OCI-LY7 (cell line): ENCODE data around the gene ENOX2.

ENCODE experiments used
- EZH2phosphoT487 ChIP-seq: fragments of 200-600 bp; sonication (generic); IDR thresholded peaks from 2 replicates; pipeline ENCODE4 v1.6.1; 2018; ENCODE audit warnings: low read depth, borderline replicate concordance, mild to moderate bottlenecking, mixed run types, antibody characterized with exemption, low read length, moderate library complexity, mixed read lengths
- TF ChIP-seq, protein P1 (sequence below): fragments of 200-600 bp; sonication (generic); conservative IDR thresholded peaks from 2 replicates; pipeline ENCODE4 v1.5.1; 2014; ENCODE audit warnings: mild to moderate bottlenecking, antibody characterized with exemption, low read length, moderate library complexity, mixed read lengths

- TF ChIP-seq, protein P1, sequence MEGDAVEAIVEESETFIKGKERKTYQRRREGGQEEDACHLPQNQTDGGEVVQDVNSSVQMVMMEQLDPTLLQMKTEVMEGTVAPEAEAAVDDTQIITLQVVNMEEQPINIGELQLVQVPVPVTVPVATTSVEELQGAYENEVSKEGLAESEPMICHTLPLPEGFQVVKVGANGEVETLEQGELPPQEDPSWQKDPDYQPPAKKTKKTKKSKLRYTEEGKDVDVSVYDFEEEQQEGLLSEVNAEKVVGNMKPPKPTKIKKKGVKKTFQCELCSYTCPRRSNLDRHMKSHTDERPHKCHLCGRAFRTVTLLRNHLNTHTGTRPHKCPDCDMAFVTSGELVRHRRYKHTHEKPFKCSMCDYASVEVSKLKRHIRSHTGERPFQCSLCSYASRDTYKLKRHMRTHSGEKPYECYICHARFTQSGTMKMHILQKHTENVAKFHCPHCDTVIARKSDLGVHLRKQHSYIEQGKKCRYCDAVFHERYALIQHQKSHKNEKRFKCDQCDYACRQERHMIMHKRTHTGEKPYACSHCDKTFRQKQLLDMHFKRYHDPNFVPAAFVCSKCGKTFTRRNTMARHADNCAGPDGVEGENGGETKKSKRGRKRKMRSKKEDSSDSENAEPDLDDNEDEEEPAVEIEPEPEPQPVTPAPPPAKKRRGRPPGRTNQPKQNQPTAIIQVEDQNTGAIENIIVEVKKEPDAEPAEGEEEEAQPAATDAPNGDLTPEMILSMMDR = no peak
- TF ChIP-seq EZH2phosphoT487 = no peak
Measured at GRCh38 chrX:130654409-130654950, 248.5 kb downstream of the ENOX2 start.
